K562 (cell line): Measurements from ENCODE around the gene MYL4. TPM values are rescaled to one million over a fixed set of nuclear protein-coding genes. Genes with fewer than 3 reads are reported as not detected.

Experiments
- BACH1 ChIP-seq: fragments of 200-800 bp; sonication (Bioruptor generic); IDR thresholded peaks from 2 replicates; pipeline ENCODE4 v1.6.1; 2016; ENCODE audit warnings: missing genetic modification characterization, missing compliant biosample characterization
- CCNT2 ChIP-seq: IDR thresholded peaks from 2 replicates; pipeline ENCODE4 v1.6.1; 2011; ENCODE audit warnings: borderline replicate concordance, low read depth, mild to moderate bottlenecking, moderate library complexity, mixed read lengths, low read length; ENCODE audit not compliant: insufficient read length; ENCODE audit errors: extremely low read depth
- HOMEZ ChIP-seq: fragments of 250-450 bp; sonication (Bioruptor Pico); IDR thresholded peaks from 2 replicates; pipeline ENCODE4 v1.4.0; 2020; ENCODE audit warnings: mild to moderate bottlenecking, moderate library complexity
- MXI1 ChIP-seq: IDR thresholded peaks from 2 replicates; pipeline ENCODE4 v1.6.1; 2011; ENCODE audit warnings: low read depth, mild to moderate bottlenecking, improper control_type of control experiment, low read length
- MYC ChIP-seq, 2 experiments: fragments of 250-450 bp in 1 of 2; sonication (Bioruptor Pico) in 1 of 2; IDR thresholded peaks; 2 replicates each; pipeline versions ENCODE4 v1.5.1 to v1.6.1; 2012 to 2021; ENCODE audit warnings: low read depth in 2 of 2, borderline replicate concordance in 1 of 2, improper control_type of control experiment in 1 of 2, low read length in 1 of 2, mild to moderate bottlenecking in 1 of 2, moderate library complexity in 1 of 2
- PKNOX1 ChIP-seq: fragments of 450-650 bp; IDR thresholded peaks from 2 replicates; pipeline ENCODE4 v1.6.1; 2016
- POLR2AphosphoS5 ChIP-seq: IDR thresholded peaks from 2 replicates; pipeline ENCODE4 v1.6.1; 2011; ENCODE audit warnings: mild to moderate bottlenecking, low read depth, low read length, moderate library complexity; ENCODE audit not compliant: control insufficient read depth, insufficient read depth
- SIRT6 ChIP-seq: IDR thresholded peaks from one replicate; pipeline ENCODE4 v1.6.1; 2012; ENCODE audit warnings: low read depth, mild to moderate bottlenecking, control low read depth, inconsistent platforms, low read length, moderate library complexity
- SMC3 ChIP-seq: conservative IDR thresholded peaks from 2 replicates; pipeline ENCODE4 v1.6.1; 2011; ENCODE audit warnings: low read depth, low read length, improper control_type of control experiment; ENCODE audit not compliant: insufficient read depth
- SP1 ChIP-seq: sonication (generic); formaldehyde crosslinking; IDR thresholded peaks from 2 replicates; pipeline ENCODE4 v1.8.1; 2022; ENCODE audit warnings: mild to moderate bottlenecking, missing genetic modification reagents
- ZMIZ1 ChIP-seq, 2 experiments: fragments of 150-350 bp in 1 of 2; IDR thresholded peaks; 2 replicates each; pipeline ENCODE4 v1.6.1; 2012 to 2016; ENCODE audit warnings: low read depth in 2 of 2, low read length in 2 of 2, mild to moderate bottlenecking in 1 of 2, moderate library complexity in 1 of 2
- ZNF140 ChIP-seq: fragments of 250-450 bp; sonication (Bioruptor Pico); IDR thresholded peaks from 2 replicates; pipeline ENCODE4 v1.8.0; 2021; ENCODE audit warnings: moderate library complexity, mild to moderate bottlenecking, inconsistent platforms
- ZNF23 ChIP-seq: fragments of 250-450 bp; sonication (Bioruptor Pico); IDR thresholded peaks from 2 replicates; pipeline ENCODE4 v1.4.0; 2020; ENCODE audit warnings: mild to moderate bottlenecking
- ZNF280B ChIP-seq: fragments of 250-450 bp; sonication (Bioruptor Pico); IDR thresholded peaks from 2 replicates; pipeline ENCODE4 v1.5.1; 2021; ENCODE audit warnings: mild to moderate bottlenecking
- polyA plus RNA-seq, 8 experiments: library from polyadenylated mRNA; depleted of rRNA in 4 of 8; stranded (reverse) in 5 of 8; unstranded in 3 of 8; fragments of >200 nt; fragmentation: Nextera tagmentation in 2 of 8; fragmentation: Illumina TruSeq in 1 of 8; extraction: Ambion mirVana in 2 of 8; extraction: Trizol in 1 of 8; gene quantifications; 2 replicates each; pipeline versions ENCODE4 v1.2.1 to v1.2.3, GENCODE V29; 2011 to 2014; ENCODE audit warnings: inconsistent platforms in 1 of 8, missing spikeins in 1 of 8
- total RNA-seq, 7 experiments: library from RNA; depleted of rRNA in 6 of 7; stranded (reverse); fragments of >200 nt in 6 of 7; fragmentation: Illumina TruSeq in 2 of 7; extraction: Trizol in 2 of 7; gene quantifications; 2 replicates each; pipeline versions ENCODE4 v1.2.1 to v1.2.3, GENCODE V29; 2011 to 2021; ENCODE audit warnings: low replicate concordance in 1 of 7

MYL4 gene
- total and polyA plus RNA-seq, 9 of the 15 experiments (the other 6 are each of a cell fraction or from before 2014, with no cell fraction given): 117 to 423 (median 221) TPM

GRCh38 chr17:47218896-47219430, 9.8 kb downstream of the MYL4 start (continued):
- TF ChIP-seq HOMEZ (no peak), POLR2AphosphoS5 (peak; percentile 88), ZMIZ1 (IDR thresholded peaks at IDR 0.05; ENCODE audit: low read depth in 2 of 2, low read length in 2 of 2) (no peak), PKNOX1 (peak; percentile 84), MXI1 (0 out of 2 replicates have a peak, but pooled peaks have one; percentile 51), ZNF23 (no peak), MYC (IDR thresholded peaks at IDR 0.05; ENCODE audit: low read depth, low read length) (no peak; the same call in 1 of the 2 replicates), MYC (CRISPR knock-in tag; IDR thresholded peaks at IDR 0.05; ENCODE audit: borderline replicate concordance, low read depth) (no peak), ZNF280B (CRISPR knock-in tag) (no peak), BACH1 (tag) (no peak), SMC3 (no peak), SIRT6 (no peak), ZNF140 (CRISPR knock-in tag) (no peak), CCNT2 (peak; percentile 65), SP1 (CRISPR knock-in tag) (peak; percentile 48; the same call in 1 of the 2 replicates)
